Skeletal muscle tissue (tissue), 4 donors: Measurements from ENCODE around the gene SLC12A7. TPM values are rescaled to one million over a fixed set of nuclear protein-coding genes. Genes with fewer than 3 reads are reported as not detected.
A peak's percentile ranks its signal among the peaks of the same experiment; 100 is the strongest.
"Not testable (repeated sequence)": the region's sequence is repeated elsewhere in the genome, so short reads cannot be mapped to it uniquely, and the experiment has no call there.

Source experiments
- H3K27ac ChIP-seq: one replicate; pipeline ENCODE4 v1.7.0; 2013; ENCODE audit warnings: mild to moderate bottlenecking, low read depth, low read length, inconsistent platforms
- H3K27me3 ChIP-seq, 3 donors: one replicate each; pipeline ENCODE4 v1.7.0; 2013; ENCODE audit warnings: low read length in 3 of 3; ENCODE audit not compliant: control insufficient read depth in 3 of 3, insufficient read depth in 3 of 3
- H3K36me3 ChIP-seq, 3 donors: one replicate each; pipeline ENCODE4 v1.7.0; 2013; ENCODE audit warnings: low read length in 3 of 3; ENCODE audit not compliant: control insufficient read depth in 3 of 3, insufficient read depth in 3 of 3
- H3K4me1 ChIP-seq, 3 donors: one replicate each; pipeline ENCODE4 v1.7.0; 2013; ENCODE audit warnings: low read length in 3 of 3, mild to moderate bottlenecking in 3 of 3; ENCODE audit not compliant: control insufficient read depth in 3 of 3, insufficient read depth in 3 of 3
- H3K4me3 ChIP-seq, 3 donors: one replicate each; pipeline ENCODE4 v1.7.0; 2013; ENCODE audit warnings: low read length in 3 of 3
- H3K9ac ChIP-seq, 3 donors: one replicate each; pipeline ENCODE4 v1.7.0; 2013; ENCODE audit warnings: low read length in 3 of 3, mild to moderate bottlenecking in 3 of 3, moderate library complexity in 2 of 3, low read depth in 1 of 3
- H3K9me3 ChIP-seq, 3 donors: one replicate each; pipeline ENCODE4 v1.7.0; 2013; ENCODE audit warnings: low read length in 3 of 3; ENCODE audit not compliant: control insufficient read depth in 3 of 3
- total RNA-seq: library from RNA; depleted of rRNA; stranded (reverse); fragments of >200 nt; gene quantifications from one replicate; pipeline ENCODE4 v1.2.3, GENCODE V29; 2014
- donor health status: Osteomylitis.

SLC12A7 gene
- total RNA-seq, 1 donor from 2014 or later = 5.7 TPM

- Histone ChIP-seq H3K27ac (no peak overlapping the region), H3K36me3 (no peaks in the 10 kb centered on the region), H3K4me3 (no peak overlapping the region), H3K4me1 (peaks cover 31 to 45% (median 36%) of the 10 kb centered on the region in 3 donors), H3K27me3 (peaks cover 8 to 11% (median 11%) of the 10 kb centered on the region in 3 donors), H3K9me3 (no peaks in the 10 kb centered on the region), H3K9ac (no peak overlapping the region)
Measured at GRCh38 chr5:1128977-1129710, 17.3 kb upstream of the SLC12A7 start.

GRCh38 chr5:1127959-1128785 lies 16.3 kb upstream of the SLC12A7 start:
- peaks cover 4 to 19% (median 6%) of the 10 kb centered on the region in 3 donors for H3K27me3 ChIP-seq
- H3K9ac ChIP-seq = no peak overlapping the region
- no peaks in the 10 kb centered on the region for H3K36me3 ChIP-seq
- no peak overlapping the region for H3K27ac ChIP-seq
- H3K9me3 ChIP-seq = no peaks in the 10 kb centered on the region
- peaks cover 32 to 46% (median 36%) of the 10 kb centered on the region in 3 donors for H3K4me1 ChIP-seq
- H3K4me3 ChIP-seq = peak overlapping the region in 1 of 3 donors; percentile 23

- not testable (repeated sequence) for H3K36me3 ChIP-seq, H3K9me3 ChIP-seq, H3K9ac ChIP-seq, H3K4me3 ChIP-seq, H3K27ac ChIP-seq
- peaks cover 30 to 39% (median 32%) of the 10 kb centered on the region in 3 donors for H3K4me1 ChIP-seq
- peaks cover 13 to 37% (median 17%) of the 10 kb centered on the region in 3 donors for H3K27me3 ChIP-seq
Measured at GRCh38 chr5:1125695-1126094, 13.8 kb upstream of the SLC12A7 start.

DNA sequence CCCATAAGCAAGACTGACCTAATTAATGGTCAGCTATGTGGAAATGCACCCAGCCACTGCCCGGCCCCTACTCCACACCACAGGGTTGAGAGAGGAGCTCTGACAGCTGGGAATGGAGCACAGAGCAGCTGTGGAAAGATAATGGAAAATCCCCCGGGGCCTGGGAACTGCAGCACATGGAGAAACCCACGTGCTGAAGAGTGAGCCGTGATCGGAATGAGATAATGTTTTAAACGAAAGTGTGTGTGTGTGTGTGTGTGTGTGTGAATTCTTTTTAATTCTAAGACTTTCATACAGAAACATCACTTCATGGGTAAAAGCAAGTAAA lies 13.1 kb upstream of the SLC12A7 start:
- Histone ChIP-seq H3K4me1 (peaks cover 31 to 42% (median 34%) of the 10 kb centered on the region in 3 donors), H3K9me3 (no peaks in the 10 kb centered on the region), H3K9ac (peak overlapping the region in 1 of 3 donors; percentile 23), H3K4me3 (no peak overlapping the region), H3K36me3 (no peaks in the 10 kb centered on the region), H3K27ac (peak overlapping the region; percentile 70), H3K27me3 (peaks cover 18 to 44% (median 22%) of the 10 kb centered on the region in 3 donors)

GRCh38 chr5:1124205-1125029 lies 12.6 kb upstream of the SLC12A7 start:
- Histone ChIP-seq H3K4me3 (peak overlapping the region in 1 of 3 donors; percentile 19), H3K4me1 (peaks cover 36 to 42% (median 40%) of the 10 kb centered on the region in 3 donors), H3K36me3 (no peaks in the 10 kb centered on the region), H3K9me3 (no peaks in the 10 kb centered on the region), H3K27ac (peak overlapping the region; percentile 70), H3K27me3 (peaks cover 22 to 44% (median 23%) of the 10 kb centered on the region in 3 donors), H3K9ac (peak overlapping the region in 2 of 3 donors; percentile 23 to 40)

GRCh38 chr5:1123418-1124147 lies 11.7 kb upstream of the SLC12A7 start:
- Histone ChIP-seq H3K36me3 (no peaks in the 10 kb centered on the region), H3K4me1 (peaks cover 40 to 48% (median 45%) of the 10 kb centered on the region in 3 donors), H3K9ac (peak overlapping the region in 1 of 3 donors; percentile 40), H3K4me3 (no peak overlapping the region), H3K27me3 (peaks cover 22 to 44% (median 23%) of the 10 kb centered on the region in 3 donors), H3K27ac (no peak overlapping the region), H3K9me3 (no peaks in the 10 kb centered on the region)

DNA sequence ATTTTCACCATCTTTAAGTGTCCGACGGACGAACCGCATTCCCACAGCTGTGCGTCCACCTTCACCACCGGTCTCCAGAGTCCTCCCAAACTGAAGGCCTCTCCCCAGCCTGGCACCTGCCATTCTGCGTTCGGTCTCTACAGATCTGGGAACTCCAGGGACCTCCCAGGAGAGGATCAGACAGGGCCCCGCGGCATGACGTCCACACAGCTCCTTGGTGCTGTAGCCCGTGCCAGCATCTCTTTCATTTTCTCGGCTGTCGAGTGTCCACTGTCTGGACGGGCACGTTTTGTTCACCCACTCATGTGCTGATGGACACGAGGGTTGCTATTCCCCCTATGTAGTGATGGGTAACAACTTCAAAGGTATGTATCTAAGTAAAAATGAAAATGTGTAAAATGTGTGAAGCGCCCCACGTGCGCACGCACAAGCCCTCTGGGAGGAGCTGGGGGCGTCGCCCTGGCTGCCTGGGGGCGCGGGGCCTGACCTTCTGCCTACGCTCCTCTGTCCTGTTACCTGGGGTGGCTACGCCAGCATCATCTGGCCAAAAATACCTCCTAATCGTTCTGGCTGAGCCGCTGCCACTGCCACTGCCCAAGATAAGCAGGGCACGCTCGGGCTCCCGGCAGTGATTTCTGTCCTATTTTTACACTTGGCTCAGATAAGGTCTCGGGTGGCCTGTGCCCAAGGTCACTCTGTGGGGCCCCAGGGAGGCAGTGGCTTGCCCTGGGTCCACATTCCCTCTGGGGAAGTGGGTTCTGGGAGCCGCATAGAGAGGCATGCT lies 10.8 kb upstream of the SLC12A7 start:
- Histone ChIP-seq H3K4me3 (no peak overlapping the region), H3K4me1 (peaks cover 40 to 47% (median 45%) of the 10 kb centered on the region in 3 donors), H3K36me3 (no peaks in the 10 kb centered on the region), H3K27me3 (peaks cover 19 to 41% (median 22%) of the 10 kb centered on the region in 3 donors), H3K27ac (no peak overlapping the region), H3K9ac (no peak overlapping the region), H3K9me3 (no peaks in the 10 kb centered on the region)

GRCh38 chr5:1121891-1122290 lies 10.0 kb upstream of the SLC12A7 start:
- Histone ChIP-seq H3K9ac (no peak overlapping the region), H3K27ac (no peak overlapping the region), H3K27me3 (peaks cover 19 to 41% (median 22%) of the 10 kb centered on the region in 3 donors), H3K4me3 (no peak overlapping the region), H3K4me1 (peaks cover 42 to 47% (median 47%) of the 10 kb centered on the region in 3 donors), H3K9me3 (no peaks in the 10 kb centered on the region), H3K36me3 (no peaks in the 10 kb centered on the region)
